PC-9 (cell line): ENCODE results near the gene RPL22. TPM values are rescaled to one million over a fixed set of nuclear protein-coding genes. Genes with fewer than 3 reads are reported as not detected.

Experiments used
- BruUV-seq: library from RNA; stranded (reverse); fragments of 400-500 nt; replicated peaks from 2 replicates; lab custom pipeline; 2021; lab: Mats Ljungman, UMichigan
- CTCF ChIA-PET: fragments of 300-600 bp; sonication (Branson Sonifier 250); formaldehyde crosslinking; loops from one replicate; lab custom pipeline; 2022; ENCODE audit warnings: antibody characterized with exemption; lab: Charles Lee
- POLR2A ChIA-PET: fragments of 300-600 bp; sonication (Branson Sonifier 250); formaldehyde crosslinking; loops from one replicate; lab custom pipeline; 2022; ENCODE audit warnings: antibody characterized with exemption; ENCODE audit not compliant: unreplicated experiment; lab: Charles Lee
- DNase-seq, 2 experiments: peaks; one replicate each; pipeline versions ENCODE4 v3.0.0 to v3.0.0-alpha.2; 2015 to 2022; ENCODE audit warnings: mixed read lengths in 1 of 2
- H2AFZ ChIP-seq: fragments of 200-600 bp; sonication (generic); 2 replicates; pipeline ENCODE4 v1.8.1; 2017; ENCODE audit warnings: antibody characterized with exemption
- H3F3A ChIP-seq: fragments of 200-600 bp; sonication (generic); 2 replicates; pipeline ENCODE4 v1.8.1; 2017; ENCODE audit warnings: antibody characterized with exemption, mild to moderate bottlenecking, low read depth; ENCODE audit not compliant: insufficient read depth
- H3K27ac ChIP-seq: fragments of 200-600 bp; sonication (generic); 2 replicates; pipeline ENCODE4 v1.6.1; 2016; ENCODE audit warnings: mixed run types
- H3K27me3 ChIP-seq: fragments of 200-600 bp; sonication (generic); 2 replicates; pipeline ENCODE4 v1.6.1; 2016; ENCODE audit warnings: low read depth, mixed run types; ENCODE audit not compliant: insufficient read depth
- H3K36me3 ChIP-seq: fragments of 200-600 bp; sonication (generic); 2 replicates; pipeline ENCODE4 v1.6.1; 2016; ENCODE audit warnings: low read depth, mixed run types
- H3K4me1 ChIP-seq: fragments of 200-600 bp; sonication (generic); replicated peaks from 2 replicates; pipeline ENCODE4 v1.6.1; 2016; ENCODE audit warnings: mixed run types; ENCODE audit not compliant: insufficient read depth
- H3K4me2 ChIP-seq: fragments of 200-600 bp; sonication (generic); 2 replicates; pipeline ENCODE4 v1.6.1; 2017; ENCODE audit warnings: mixed run types
- H3K4me3 ChIP-seq: fragments of 200-600 bp; sonication (generic); 2 replicates; pipeline ENCODE4 v1.6.1; 2016; ENCODE audit warnings: mixed run types
- H3K79me2 ChIP-seq: fragments of 200-600 bp; sonication (generic); 2 replicates; pipeline ENCODE4 v1.6.1; 2017; ENCODE audit warnings: low read depth, mixed run types
- H3K9me2 ChIP-seq: fragments of 200-600 bp; sonication (generic); 2 replicates; pipeline ENCODE4 v1.8.1; 2017; ENCODE audit warnings: mild to moderate bottlenecking; ENCODE audit not compliant: insufficient read depth
- H3K9me3 ChIP-seq: fragments of 200-600 bp; sonication (generic); 2 replicates; pipeline ENCODE4 v1.8.1; 2016; ENCODE audit warnings: low read depth; ENCODE audit not compliant: insufficient read depth
- H4K20me1 ChIP-seq: fragments of 200-600 bp; sonication (generic); 2 replicates; pipeline ENCODE4 v1.8.1; 2017; ENCODE audit not compliant: insufficient read depth
- CTCF ChIP-seq: fragments of 200-600 bp; sonication (generic); conservative IDR thresholded peaks from 2 replicates; pipeline ENCODE4 v1.6.1; 2017; ENCODE audit warnings: mixed run types, antibody characterized with exemption, mild to moderate bottlenecking, moderate library complexity
- EZH2 ChIP-seq: fragments of 200-600 bp; sonication (generic); IDR thresholded peaks from 2 replicates; pipeline ENCODE4 v1.8.0; 2017; ENCODE audit warnings: antibody characterized with exemption, low read depth
- intact Hi-C: fragments of 100-400 bp; cut with micrococcal nuclease; formaldehyde crosslinking; loops from one replicate; pipeline ENCODE4 v1.10.0; 2022; ENCODE audit not compliant: unreplicated experiment
- total RNA-seq: library from RNA; stranded (reverse); gene quantifications from 2 replicates; pipeline ENCODE4 v1.2.3, GENCODE V29; 2021

The RPL22 gene
- total RNA-seq, 1 experiment from 2014 or later: 447 TPM

- TF ChIP-seq EZH2 (no peak), CTCF (no peak)
- no peak for DNase-seq
- H3K4me2 ChIP-seq: no peak overlapping the region
- no peaks in the 10 kb centered on the region for H3K79me2 ChIP-seq
- no peaks in the 10 kb centered on the region for H3K36me3 ChIP-seq
- no peaks in the 10 kb centered on the region for H3K4me1 ChIP-seq
- intact Hi-C loops: no loop called here
- no peak overlapping the region for H2AFZ ChIP-seq
- H4K20me1 ChIP-seq: no peaks in the 10 kb centered on the region
- no peak overlapping the region for H3K4me3 ChIP-seq
- peaks cover 17% of the 10 kb centered on the region for H3K27me3 ChIP-seq
- no TSS peak for BruUV-seq
- no peaks in the 10 kb centered on the region for H3K9me3 ChIP-seq
- ChIA-PET CTCF (interaction anchor here (0.6 kb wide), 1 partner anchor 187 kb away, joined by 10 read pairs; no protein-coding TSS in a partner anchor), POLR2A (no interaction called here)
- no peaks in the 10 kb centered on the region; the same call in 1 of the 2 replicates for H3F3A ChIP-seq
- H3K27ac ChIP-seq: no peak overlapping the region
- H3K9me2 ChIP-seq: no peaks in the 10 kb centered on the region
Observed at GRCh38 chr1:6243053-6243834, 43.8 kb upstream of the RPL22 start.

GRCh38 chr1:6241887-6242740, 42.7 kb upstream of the RPL22 start:
- intact Hi-C loops: no loop called here
- BruUV-seq: no TSS peak
- Histone ChIP-seq H3K4me1 (no peaks in the 10 kb centered on the region), H3K27ac (no peak overlapping the region), H3K9me3 (no peaks in the 10 kb centered on the region), H3K4me3 (no peak overlapping the region), H3K36me3 (no peaks in the 10 kb centered on the region), H3K4me2 (no peak overlapping the region), H3K27me3 (peaks cover 17% of the 10 kb centered on the region), H3K9me2 (no peaks in the 10 kb centered on the region), H4K20me1 (no peaks in the 10 kb centered on the region), H2AFZ (no peak overlapping the region), H3F3A (peaks cover 2% of the 10 kb centered on the region; the same call in 1 of the 2 replicates), H3K79me2 (no peaks in the 10 kb centered on the region)
- CTCF ChIA-PET: interaction anchor here (0.6 kb wide), 1 partner anchor 186 kb away, joined by 10 read pairs; no protein-coding TSS in a partner anchor
- POLR2A ChIA-PET: no interaction called here
- 0 out of 2 replicates have a peak, but pooled peaks have one; percentile 63 for TF ChIP-seq EZH2
- TF ChIP-seq CTCF: no peak
- no peak for DNase-seq

- no TSS peak for BruUV-seq
- intact Hi-C loops: no loop called here
- ChIA-PET POLR2A (no interaction called here), CTCF (no interaction called here)
- H4K20me1 ChIP-seq: no peaks in the 10 kb centered on the region
- no peak for TF ChIP-seq CTCF
- no peak for TF ChIP-seq EZH2
- peaks cover 5% of the 10 kb centered on the region; the same call in 1 of the 2 replicates for H3F3A ChIP-seq
- no peak overlapping the region for H3K4me3 ChIP-seq
- peaks cover 16% of the 10 kb centered on the region for H3K27me3 ChIP-seq
- H3K79me2 ChIP-seq: no peaks in the 10 kb centered on the region
- H3K9me3 ChIP-seq: no peaks in the 10 kb centered on the region
- no peaks in the 10 kb centered on the region for H3K9me2 ChIP-seq
- H2AFZ ChIP-seq: no peak overlapping the region
- no peak overlapping the region for H3K4me2 ChIP-seq
- no peaks in the 10 kb centered on the region for H3K4me1 ChIP-seq
- H3K27ac ChIP-seq: no peak overlapping the region
- no peak for DNase-seq
- H3K36me3 ChIP-seq: no peaks in the 10 kb centered on the region
Observed at GRCh38 chr1:6241107-6241886, 41.9 kb upstream of the RPL22 start.
